Measurements from ENCODE around the gene TGIF1. TPM values are rescaled to one million over a fixed set of nuclear protein-coding genes. Genes with fewer than 3 reads are reported as not detected.

The TGIF1 gene
- total RNA-seq, 2 donors from 2014 or later: 17.1 to 23.1 TPM

DNA sequence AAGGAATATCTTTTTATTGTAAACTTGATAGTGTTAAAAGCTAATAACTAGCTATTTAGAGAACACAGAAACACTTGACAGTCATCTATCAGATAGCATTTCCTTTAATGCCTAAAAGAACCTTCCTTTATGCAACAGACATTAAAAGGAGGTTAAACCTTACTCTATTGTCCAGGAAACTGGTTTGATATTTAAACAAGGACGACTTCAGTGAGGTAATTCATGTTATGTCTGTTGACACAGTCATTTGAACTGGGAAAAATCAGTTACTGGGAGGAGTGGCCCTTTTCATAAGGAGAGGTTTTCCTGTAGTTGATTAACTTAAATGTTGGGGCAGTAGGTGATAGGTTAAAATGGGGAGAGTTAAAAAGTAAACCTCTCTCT, 6.7 kb downstream of the TGIF1 start:
- intact Hi-C loops (cut with DNase I): loop anchor here (10.0 kb wide), 1 partner anchor 208 kb away; no protein-coding TSS in a partner anchor
- peaks cover 64% of the 10 kb centered on the region for H3K4me1 ChIP-seq
- TF ChIP-seq, protein P1, sequence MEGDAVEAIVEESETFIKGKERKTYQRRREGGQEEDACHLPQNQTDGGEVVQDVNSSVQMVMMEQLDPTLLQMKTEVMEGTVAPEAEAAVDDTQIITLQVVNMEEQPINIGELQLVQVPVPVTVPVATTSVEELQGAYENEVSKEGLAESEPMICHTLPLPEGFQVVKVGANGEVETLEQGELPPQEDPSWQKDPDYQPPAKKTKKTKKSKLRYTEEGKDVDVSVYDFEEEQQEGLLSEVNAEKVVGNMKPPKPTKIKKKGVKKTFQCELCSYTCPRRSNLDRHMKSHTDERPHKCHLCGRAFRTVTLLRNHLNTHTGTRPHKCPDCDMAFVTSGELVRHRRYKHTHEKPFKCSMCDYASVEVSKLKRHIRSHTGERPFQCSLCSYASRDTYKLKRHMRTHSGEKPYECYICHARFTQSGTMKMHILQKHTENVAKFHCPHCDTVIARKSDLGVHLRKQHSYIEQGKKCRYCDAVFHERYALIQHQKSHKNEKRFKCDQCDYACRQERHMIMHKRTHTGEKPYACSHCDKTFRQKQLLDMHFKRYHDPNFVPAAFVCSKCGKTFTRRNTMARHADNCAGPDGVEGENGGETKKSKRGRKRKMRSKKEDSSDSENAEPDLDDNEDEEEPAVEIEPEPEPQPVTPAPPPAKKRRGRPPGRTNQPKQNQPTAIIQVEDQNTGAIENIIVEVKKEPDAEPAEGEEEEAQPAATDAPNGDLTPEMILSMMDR (IDR thresholded peaks at IDR 0.05): no peak

DNA sequence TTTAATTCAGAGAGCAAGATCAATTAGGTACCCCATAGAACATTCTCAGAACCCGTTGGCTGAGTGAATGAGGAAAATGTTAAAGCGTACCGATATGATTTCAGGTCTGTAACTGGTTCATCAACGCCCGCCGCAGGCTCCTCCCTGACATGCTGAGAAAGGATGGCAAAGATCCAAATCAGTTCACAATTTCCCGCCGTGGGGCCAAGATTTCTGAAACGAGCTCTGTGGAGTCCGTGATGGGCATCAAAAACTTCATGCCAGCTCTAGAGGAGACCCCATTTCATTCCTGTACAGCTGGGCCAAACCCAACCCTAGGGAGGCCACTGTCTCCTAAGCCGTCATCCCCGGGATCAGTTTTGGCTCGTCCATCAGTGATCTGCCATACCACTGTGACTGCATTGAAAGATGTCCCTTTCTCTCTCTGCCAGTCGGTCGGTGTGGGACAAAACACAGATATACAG, 7.3 kb downstream of the TGIF1 start:
- Histone ChIP-seq H3K27me3 (no peaks in the 10 kb centered on the region), H3K9me3 (no peaks in the 10 kb centered on the region), H3K4me3 (no peak overlapping the region), H3K4me1 (peaks cover 64% of the 10 kb centered on the region), H3K36me3 (replicated peaks in 1 of 2; ENCODE audit: insufficient read depth in 1 of 2, low read depth in 2 of 2) (no peaks in the 10 kb centered on the region), H3K27ac (peak overlapping the region in 3 of 4 donors; percentile 95 to 99 (median 97))
- WGBS, 2 donors: 33 to 60% methylated on average over 15 of the region's 15 CpGs
- intact Hi-C loops (cut with DNase I): loop anchor here (10.0 kb wide), 1 partner anchor 208 kb away; no protein-coding TSS in a partner anchor
- peak in 2 of 4 donors; percentile 29 to 30 for DNase-seq
- TF ChIP-seq, protein P1 (IDR thresholded peaks at IDR 0.05): no peak
- TF ChIP-seq POLR2A (IDR thresholded peaks at IDR 0.05): no peak
- no peak for ATAC-seq

More for the DNA sequence above, 6.7 kb downstream of the TGIF1 start:
- H3K36me3 ChIP-seq (replicated peaks in 1 of 2; ENCODE audit: insufficient read depth in 1 of 2, low read depth in 2 of 2): no peaks in the 10 kb centered on the region
- ATAC-seq: peak; percentile 39
- H3K27me3 ChIP-seq: no peaks in the 10 kb centered on the region
- H3K4me3 ChIP-seq: no peak overlapping the region
- no peak for DNase-seq
- H3K27ac ChIP-seq: peak overlapping the region; percentile 53 to 99 (median 96)
- 7 to 12% methylated on average over 1 of the region's 1 CpG for WGBS, 2 donors
- no peaks in the 10 kb centered on the region for H3K9me3 ChIP-seq

- intact Hi-C loops (cut with DNase I): loop anchor here (10.0 kb wide), 1 partner anchor 206 kb away; no protein-coding TSS in a partner anchor
- no peaks in the 10 kb centered on the region for H3K9me3 ChIP-seq
- no peak overlapping the region for H3K4me3 ChIP-seq
- H3K27ac ChIP-seq: peak overlapping the region in 2 of 4 donors; percentile 21 to 99
- no peak for TF ChIP-seq POLR2A (IDR thresholded peaks at IDR 0.05)
- TF ChIP-seq, protein P1 (IDR thresholded peaks at IDR 0.05): no peak
- H3K4me1 ChIP-seq: peaks cover 54% of the 10 kb centered on the region
- no peaks in the 10 kb centered on the region for H3K36me3 ChIP-seq (replicated peaks in 1 of 2; ENCODE audit: insufficient read depth in 1 of 2, low read depth in 2 of 2)
- DNase-seq (no peak), ATAC-seq (no peak)
- 81 to 86% methylated on average over 3 of the region's 3 CpGs for WGBS, 2 donors
- H3K27me3 ChIP-seq: no peaks in the 10 kb centered on the region
These were observed 8.4 kb downstream of the TGIF1 start for GRCh38 chr18:3458378-3458777.

- WGBS, 2 donors: 86 to 89% methylated on average over 5 of the region's 5 CpGs
- DNase-seq (no peak), ATAC-seq (no peak)
- Histone ChIP-seq H3K4me3 (no peak overlapping the region), H3K4me1 (peaks cover 45% of the 10 kb centered on the region), H3K27ac (peak overlapping the region in 2 of 4 donors; percentile 12 to 21), H3K36me3 (replicated peaks in 1 of 2; ENCODE audit: insufficient read depth in 1 of 2, low read depth in 2 of 2) (no peaks in the 10 kb centered on the region), H3K27me3 (no peaks in the 10 kb centered on the region), H3K9me3 (no peaks in the 10 kb centered on the region)
- intact Hi-C loops (cut with DNase I): loop anchor here (10.0 kb wide), 1 partner anchor 206 kb away; no protein-coding TSS in a partner anchor
- TF ChIP-seq, protein P1 (IDR thresholded peaks at IDR 0.05): no peak
- no peak for TF ChIP-seq POLR2A (IDR thresholded peaks at IDR 0.05)
These were observed 9.2 kb downstream of the TGIF1 start for GRCh38 chr18:3458952-3459853.

Measured in body of pancreas (tissue), 4 donors.